Activated T-cell treated with anti-CD3 and anti-CD28 coated beads for 24 hours (primary cell): ENCODE measurements around the gene DCAF8L2.
"Not testable (repeated sequence)": the region's sequence is repeated elsewhere in the genome, so short reads cannot be mapped to it uniquely, and the experiment has no call there.

Experiments used
- DNase-seq: peaks from one replicate; pipeline ENCODE4 v3.0.0-alpha.2; 2020; ENCODE audit warnings: low read depth

The DCAF8L2 gene

DNA sequence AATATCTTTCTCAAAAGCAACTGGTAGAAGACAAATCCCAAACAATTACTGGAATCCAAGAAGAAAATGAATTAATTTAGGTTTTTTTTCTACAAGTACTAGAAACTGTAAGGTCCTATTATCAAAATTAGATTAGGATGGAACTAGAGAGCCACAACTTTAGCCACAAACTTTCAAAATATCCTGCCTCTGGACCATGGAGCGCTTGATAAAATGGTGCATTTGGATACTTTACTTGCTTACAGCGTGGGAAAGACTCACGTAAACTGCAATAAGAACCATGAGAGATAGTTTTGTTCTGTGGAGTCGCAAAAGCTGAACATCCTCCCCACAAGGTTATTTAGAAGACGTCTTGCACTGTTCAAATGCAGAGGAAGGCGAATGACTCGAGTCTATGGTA is at the start of gene DCAF8L2:
Gene DCAF8L2, plus strand, starts transcription at position 301 of the 400 bp plus-strand sequence. CDS start 156,552 bp downstream, outside the sequence.
- DNase-seq: no peak

- DNase-seq: not testable (repeated sequence)
These were observed 49.0 kb upstream of the DCAF8L2 start for GRCh38 chrX:27541161-27541560.

DNA sequence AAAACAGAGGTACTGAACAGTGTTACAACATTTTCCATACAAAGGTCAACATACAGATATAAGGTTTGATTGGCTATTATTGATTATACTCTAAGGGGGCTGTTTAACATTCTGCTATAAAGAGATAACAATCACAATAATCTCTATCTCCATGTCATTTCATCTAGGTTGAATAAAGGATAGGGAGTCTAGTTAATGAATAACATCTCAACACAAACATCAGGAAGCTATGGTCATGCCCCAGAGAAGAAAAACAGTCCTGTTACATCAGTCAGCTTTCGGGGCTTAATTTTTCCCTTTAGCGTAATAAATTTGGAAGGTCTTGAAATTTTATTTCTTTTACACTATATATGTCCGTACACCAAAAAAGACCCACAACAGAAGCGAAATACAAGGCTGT is 41.5 kb upstream of the DCAF8L2 start:
- DNase-seq: no peak

GRCh38 chrX:27549688-27550087 is 40.5 kb upstream of the DCAF8L2 start:
- no peak for DNase-seq

- no peak for DNase-seq
These were observed 34.6 kb upstream of the DCAF8L2 start for GRCh38 chrX:27555514-27555913.

DNA sequence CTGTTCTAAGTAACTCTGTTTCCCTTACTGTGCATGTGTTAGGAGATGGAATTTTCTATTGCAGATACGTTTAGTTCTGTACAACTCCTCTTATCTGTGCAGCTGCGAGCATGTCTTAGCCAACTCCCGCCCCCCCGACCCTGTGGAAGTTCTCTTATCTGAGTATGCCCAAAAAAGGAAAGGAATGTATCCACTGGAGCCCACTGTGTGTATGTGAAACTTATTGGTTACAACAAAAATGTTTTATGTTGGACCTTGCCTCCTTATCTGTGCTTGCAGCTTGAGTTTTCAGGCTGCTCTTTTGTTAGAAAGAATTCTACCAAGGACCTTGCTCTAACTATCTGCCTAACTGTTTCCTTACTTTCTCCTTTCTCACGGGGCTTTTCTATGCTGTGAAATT is 24.2 kb upstream of the DCAF8L2 start:
- DNase-seq: no peak

DNA sequence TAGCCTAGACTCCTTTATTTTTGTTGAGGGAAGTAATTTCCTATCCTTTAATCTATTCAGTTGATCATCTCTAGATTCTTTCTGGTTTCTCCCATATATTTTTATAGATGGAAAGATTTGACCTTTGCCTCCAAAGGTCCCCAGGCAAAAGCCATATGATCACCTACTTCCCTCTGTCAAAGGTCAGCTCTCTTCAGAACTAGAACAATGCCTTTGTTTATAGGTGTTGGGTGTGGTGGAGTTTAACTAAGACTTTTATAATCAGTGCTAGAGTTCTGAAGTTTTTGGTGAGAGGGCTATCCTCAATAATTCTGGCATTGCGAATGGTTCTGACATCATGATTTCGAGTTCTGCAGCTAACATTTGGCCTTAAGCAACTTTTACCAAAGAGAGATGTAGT is 19.0 kb upstream of the DCAF8L2 start:
- DNase-seq: no peak

DNA sequence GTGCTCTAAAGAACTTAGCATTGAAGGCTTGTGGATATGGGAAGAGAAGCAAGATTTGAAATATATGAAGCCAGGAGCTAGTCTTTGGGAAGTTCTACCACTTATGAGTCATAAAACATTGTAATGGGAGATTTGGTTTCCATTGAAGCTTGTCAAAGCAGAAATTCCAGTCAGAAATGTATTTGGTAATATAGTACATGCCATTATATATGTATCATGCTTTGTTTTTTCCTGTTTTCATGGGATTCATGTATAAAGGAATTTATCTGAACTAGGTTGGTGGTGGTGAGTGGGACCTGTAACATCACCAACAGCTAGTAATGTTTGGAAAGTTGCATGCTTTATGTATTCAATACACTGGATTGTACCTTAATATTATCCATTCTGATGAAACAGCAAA is 14.6 kb upstream of the DCAF8L2 start:
- DNase-seq: no peak

- no peak for DNase-seq
These were observed 6.2 kb upstream of the DCAF8L2 start for GRCh38 chrX:27583976-27584375.

- no peak for DNase-seq
These were observed 1.8 kb downstream of the DCAF8L2 start for GRCh38 chrX:27591938-27592337.

GRCh38 chrX:27597508-27597907 is 7.4 kb downstream of the DCAF8L2 start:
- DNase-seq: no peak

- no peak for DNase-seq
These were observed 8.2 kb downstream of the DCAF8L2 start for GRCh38 chrX:27598312-27598711.

- no peak for DNase-seq
These were observed 9.8 kb downstream of the DCAF8L2 start for GRCh38 chrX:27599928-27600327.

GRCh38 chrX:27600686-27601085 is 10.5 kb downstream of the DCAF8L2 start:
- DNase-seq: no peak

- DNase-seq: no peak
These were observed 18.5 kb downstream of the DCAF8L2 start for GRCh38 chrX:27608671-27609070.

GRCh38 chrX:27619459-27619858 is 29.3 kb downstream of the DCAF8L2 start:
- no peak for DNase-seq

- DNase-seq: no peak
These were observed 29.8 kb downstream of the DCAF8L2 start for GRCh38 chrX:27619975-27620374.

- no peak for DNase-seq
These were observed 32.7 kb downstream of the DCAF8L2 start for GRCh38 chrX:27622883-27623282.

DNA sequence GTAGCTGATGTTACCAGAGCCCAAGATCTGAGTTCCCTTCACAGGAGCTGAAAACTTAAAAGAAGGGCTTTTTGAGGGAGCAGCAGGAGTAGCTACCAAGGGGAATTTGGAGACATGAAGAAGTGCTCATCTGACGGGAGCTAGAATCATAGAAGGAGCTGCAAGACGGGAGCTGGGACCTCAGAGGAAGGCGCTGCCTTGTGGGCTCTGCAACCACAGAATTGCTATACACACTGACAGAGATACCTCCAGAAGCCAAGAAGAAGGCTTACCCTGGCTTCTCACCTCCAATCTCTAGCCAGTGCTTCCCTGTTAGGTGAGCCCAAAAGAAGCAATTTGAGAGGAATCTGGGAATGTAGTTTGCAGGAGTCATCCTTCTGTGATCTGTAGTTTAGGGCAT is 35.9 kb downstream of the DCAF8L2 start:
- no peak for DNase-seq

GRCh38 chrX:27633328-27633727 is 43.2 kb downstream of the DCAF8L2 start:
- no peak for DNase-seq

DNA sequence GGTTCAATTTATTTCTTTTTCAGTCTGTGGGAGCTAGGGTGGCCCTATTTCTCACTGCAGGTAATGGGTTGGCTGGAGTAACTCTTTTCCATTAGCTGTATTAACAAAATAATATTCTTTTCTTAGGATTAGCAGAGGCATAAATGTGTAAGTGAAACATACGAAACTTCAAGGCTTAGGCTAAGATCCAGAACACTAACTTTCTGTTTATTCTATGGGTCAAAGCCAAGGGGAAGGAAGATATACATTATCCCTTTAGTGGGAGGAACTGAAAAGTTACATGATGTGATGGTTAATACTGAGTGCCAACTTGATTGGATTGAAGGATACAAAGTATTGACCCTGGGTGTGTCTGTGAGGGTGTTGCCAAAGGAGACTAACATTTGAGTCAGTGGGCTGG is 66.4 kb downstream of the DCAF8L2 start:
- DNase-seq: no peak

DNA sequence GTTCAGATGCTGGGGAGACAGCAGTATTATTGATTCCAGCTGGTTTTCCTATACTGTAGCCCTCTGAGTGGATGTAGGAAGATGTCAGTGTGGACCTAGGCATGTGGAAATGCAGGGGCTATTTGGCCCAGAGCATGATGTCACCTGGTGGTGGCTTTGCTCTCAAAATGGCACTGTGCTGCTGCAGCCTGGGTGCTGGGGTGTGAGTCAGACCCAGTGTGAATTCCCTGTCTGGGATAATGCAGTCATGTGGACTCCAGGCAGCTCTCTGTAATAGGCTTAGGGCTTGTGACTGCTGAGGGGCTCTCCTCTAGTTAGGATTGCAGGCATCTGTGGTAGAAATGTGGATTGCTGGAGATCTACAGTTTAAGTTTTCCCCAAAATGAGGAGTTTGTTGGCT is 70.7 kb downstream of the DCAF8L2 start:
- no peak for DNase-seq

- DNase-seq: no peak
These were observed 81.1 kb downstream of the DCAF8L2 start for GRCh38 chrX:27671234-27671633.

- no peak for DNase-seq
These were observed 84.3 kb downstream of the DCAF8L2 start for GRCh38 chrX:27674491-27674890.

DNA sequence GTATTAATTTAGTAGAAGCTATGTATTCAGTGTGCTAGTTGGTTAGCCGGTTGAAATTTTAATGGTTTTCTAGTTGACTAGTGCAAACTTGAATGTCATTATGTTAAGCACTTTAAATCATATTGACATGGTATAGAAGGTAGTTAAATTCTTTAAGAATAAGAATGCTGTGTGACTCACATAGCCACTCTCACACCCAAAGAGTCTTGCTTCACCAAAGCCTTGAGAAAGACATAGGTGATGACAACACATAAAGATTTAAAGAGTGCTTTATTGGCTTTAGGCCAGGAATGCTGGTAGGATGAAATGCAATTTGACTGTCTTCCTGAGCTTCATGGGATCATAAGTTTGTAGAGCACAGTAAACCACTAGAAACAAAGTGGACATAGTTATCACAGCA is 85.3 kb downstream of the DCAF8L2 start:
- DNase-seq: no peak
